Adrenal gland (tissue), 12 donors: ENCODE measurements around the gene NOCT. TPM values are rescaled to one million over a fixed set of nuclear protein-coding genes. Genes with fewer than 3 reads are reported as not detected.
"Not testable (repeated sequence)": the region's sequence is repeated elsewhere in the genome, so short reads cannot be mapped to it uniquely, and the experiment has no call there.

Source experiments
- DNase-seq, 7 donors: peaks; one replicate each; pipeline ENCODE4 v3.0.0-alpha.2; 2019 to 2020
- H3K27ac ChIP-seq, 5 donors: fragments of 200-600 bp; sonication (generic) in 4 of 5; 1 replicate in 3 of 5; 2 replicates in 2 of 5; pipeline versions ENCODE4 v1.5.1 to v1.8.0; 2016 to 2020; ENCODE audit warnings: mild to moderate bottlenecking in 1 of 5
- H3K27me3 ChIP-seq: fragments of 200-600 bp; 2 replicates; pipeline ENCODE4 v1.8.0; 2021
- H3K36me3 ChIP-seq, 2 donors: fragments of 200-600 bp; replicated peaks in 1 of 2; 1 replicate in 1 of 2; 2 replicates in 1 of 2; pipeline versions ENCODE4 v1.5.1 to v1.8.0; 2018 to 2022
- H3K4me1 ChIP-seq, 2 donors: fragments of 200-600 bp; replicated peaks in 1 of 2; 1 replicate in 1 of 2; 2 replicates in 1 of 2; pipeline versions ENCODE4 v1.5.1 to v1.8.0; 2018 to 2021
- H3K4me3 ChIP-seq, 4 donors: fragments of 200-600 bp; sonication (generic) in 3 of 4; one replicate each; pipeline ENCODE4 v1.5.1; 2016 to 2018
- H3K9me3 ChIP-seq, 3 donors: fragments of 200-600 bp; sonication (generic) in 1 of 3; replicated peaks in 1 of 3; 1 replicate in 2 of 3; 2 replicates in 1 of 3; pipeline versions ENCODE4 v1.5.1 to v1.8.0; 2016 to 2021
- POLR2A ChIP-seq, 2 donors: fragments of 450-650 bp; IDR thresholded peaks; one replicate each; pipeline ENCODE4 v1.6.1; 2017; ENCODE audit warnings: antibody characterized with exemption in 2 of 2, mild to moderate bottlenecking in 2 of 2, moderate library complexity in 1 of 2
- WGBS, 4 donors: extraction: QIAGEN DNeasy Blood & Tissue Kit in 2 of 4; methylation state at CpG; one replicate each; pipeline versions ENCODE4 v1.1.5 to v1.1.7; 2013 to 2017; 5-methylcytosine and 5-hydroxymethylcytosine counted together
- intact Hi-C, 2 donors: fragments of 100-400 bp; cut with DNase I; formaldehyde crosslinking; loops; one replicate each; pipeline versions ENCODE4 v1.14.1 to v1.15.0; 2022 to 2023
- polyA plus RNA-seq, 3 donors: library from polyadenylated mRNA; stranded (reverse); fragments of 200-250 nt in 2 of 3; fragments of 350-450 nt in 1 of 3; fragmentation: Illumina TruSeq in 1 of 3; extraction: RNeasy Lipid Tissue Mini Kit (QIAGEN cat#74804) in 1 of 3; gene quantifications; one replicate each; pipeline ENCODE4 v1.2.3, GENCODE V29; 2013 to 2014
- total RNA-seq, 9 donors: library from RNA; depleted of rRNA in 4 of 9; stranded (reverse); fragments of >200 nt in 4 of 9; fragments of 120-200 nt in 1 of 9; fragmentation: NEBNext Ultra II Directional in 1 of 9; extraction: Animal tissue kit (Norgen Biotek cat#: 25700) in 1 of 9; gene quantifications; one replicate each; pipeline versions ENCODE4 v1.1.0 to v1.2.4, GENCODE V29; 2013 to 2023
- TF ChIP-seq, protein P1 (sequence below), 6 experiments: fragments of 450-650 bp in 4 of 6; fragments of 200-600 bp in 2 of 6; sonication (generic) in 1 of 6; IDR thresholded peaks; 1 replicate in 5 of 6; 2 replicates in 1 of 6; pipeline versions ENCODE4 v1.5.1 to v1.8.0; 2016 to 2021; ENCODE audit warnings: antibody characterized with exemption in 6 of 6, mild to moderate bottlenecking in 2 of 6, moderate library complexity in 1 of 6
- donor health status: healthy with polysubstance abuse.
- donor health status: Bipolar disorder and iron deficiency.
- donor health status: DM: yes; HTN: yes; CAD: no.
- donor health status: DM: no; HTN: no; CAD: no.
- donor health status: DM: no; HTN: no; CAD: no.
- donor health status: DM: yes; HTN: yes; CAD: no.

NOCT gene
- total and polyA plus RNA-seq, 12 donors, result 1.2 to 17.0 (median 6.4) TPM

DNA sequence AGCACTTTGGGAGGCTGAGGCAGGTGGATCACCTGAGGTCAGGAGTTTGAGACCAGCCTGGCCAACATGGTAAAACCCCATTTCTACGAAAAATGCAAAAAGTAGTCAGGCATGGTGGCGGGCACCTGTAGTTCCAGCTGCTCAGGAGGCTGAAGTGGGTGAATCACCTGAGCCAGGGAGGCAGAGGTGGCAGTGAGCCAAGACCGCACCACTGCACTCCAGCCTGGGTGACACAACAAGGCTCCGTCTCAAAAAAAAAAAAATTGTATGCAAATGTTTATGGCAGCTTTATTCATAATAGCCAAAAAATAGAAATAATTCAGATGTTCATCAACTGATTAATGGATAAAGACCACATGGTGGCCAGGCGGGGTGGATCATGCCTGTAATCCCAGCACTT is 9.8 kb upstream of the NOCT start:
- intact Hi-C loops, result no loop called here

DNA sequence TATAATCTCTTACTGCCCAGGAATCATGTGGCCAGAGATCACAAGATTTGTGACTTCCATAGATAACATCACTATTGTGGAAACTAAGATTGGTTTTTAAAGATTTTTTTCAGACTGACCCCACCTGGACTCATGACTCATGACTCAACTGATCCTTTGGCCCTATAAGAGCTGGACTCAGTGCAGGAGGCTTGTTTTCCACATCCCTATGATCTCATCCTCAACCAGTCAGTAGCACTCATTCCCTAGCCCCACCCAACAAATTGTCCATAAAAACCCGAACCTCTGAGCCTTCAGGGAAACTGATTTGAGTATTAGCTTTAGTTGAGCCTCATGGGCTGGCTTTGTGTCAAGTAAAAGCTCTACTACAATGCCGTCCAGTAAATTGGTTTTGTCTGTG is 7.9 kb upstream of the NOCT start:
- Histone ChIP-seq H3K27ac (no peak overlapping the region), H3K4me1 (no peaks in the 10 kb centered on the region), H3K27me3 (no peaks in the 10 kb centered on the region), H3K4me3 (no peak overlapping the region), H3K36me3 (no peaks in the 10 kb centered on the region), H3K9me3 (no peaks in the 10 kb centered on the region)
- WGBS, 4 donors, result 91 to 100% (median 95%) methylated on average over 2 of the region's 2 CpGs
- peak in 1 of 7 donors; percentile 7 for DNase-seq
- TF ChIP-seq, protein P1, sequence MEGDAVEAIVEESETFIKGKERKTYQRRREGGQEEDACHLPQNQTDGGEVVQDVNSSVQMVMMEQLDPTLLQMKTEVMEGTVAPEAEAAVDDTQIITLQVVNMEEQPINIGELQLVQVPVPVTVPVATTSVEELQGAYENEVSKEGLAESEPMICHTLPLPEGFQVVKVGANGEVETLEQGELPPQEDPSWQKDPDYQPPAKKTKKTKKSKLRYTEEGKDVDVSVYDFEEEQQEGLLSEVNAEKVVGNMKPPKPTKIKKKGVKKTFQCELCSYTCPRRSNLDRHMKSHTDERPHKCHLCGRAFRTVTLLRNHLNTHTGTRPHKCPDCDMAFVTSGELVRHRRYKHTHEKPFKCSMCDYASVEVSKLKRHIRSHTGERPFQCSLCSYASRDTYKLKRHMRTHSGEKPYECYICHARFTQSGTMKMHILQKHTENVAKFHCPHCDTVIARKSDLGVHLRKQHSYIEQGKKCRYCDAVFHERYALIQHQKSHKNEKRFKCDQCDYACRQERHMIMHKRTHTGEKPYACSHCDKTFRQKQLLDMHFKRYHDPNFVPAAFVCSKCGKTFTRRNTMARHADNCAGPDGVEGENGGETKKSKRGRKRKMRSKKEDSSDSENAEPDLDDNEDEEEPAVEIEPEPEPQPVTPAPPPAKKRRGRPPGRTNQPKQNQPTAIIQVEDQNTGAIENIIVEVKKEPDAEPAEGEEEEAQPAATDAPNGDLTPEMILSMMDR (IDR thresholded peaks at IDR 0.05), result no peak
- TF ChIP-seq POLR2A (IDR thresholded peaks at IDR 0.05), result no peak
- intact Hi-C loops, result no loop called here

More for the DNA sequence above, 9.8 kb upstream of the NOCT start:
- Histone ChIP-seq H3K36me3 (no peaks in the 10 kb centered on the region), H3K4me1 (no peaks in the 10 kb centered on the region), H3K27ac (no peak overlapping the region), H3K9me3 (no peaks in the 10 kb centered on the region), H3K4me3 (no peak overlapping the region), H3K27me3 (no peaks in the 10 kb centered on the region)
- peak in 1 of 7 donors; percentile 48 for DNase-seq
- WGBS, 4 donors, result 82 to 88% (median 84%) methylated on average over 5 of the region's 5 CpGs
- TF ChIP-seq POLR2A (IDR thresholded peaks at IDR 0.05), result no peak
- TF ChIP-seq, protein P1 (IDR thresholded peaks at IDR 0.05), result no peak

DNA sequence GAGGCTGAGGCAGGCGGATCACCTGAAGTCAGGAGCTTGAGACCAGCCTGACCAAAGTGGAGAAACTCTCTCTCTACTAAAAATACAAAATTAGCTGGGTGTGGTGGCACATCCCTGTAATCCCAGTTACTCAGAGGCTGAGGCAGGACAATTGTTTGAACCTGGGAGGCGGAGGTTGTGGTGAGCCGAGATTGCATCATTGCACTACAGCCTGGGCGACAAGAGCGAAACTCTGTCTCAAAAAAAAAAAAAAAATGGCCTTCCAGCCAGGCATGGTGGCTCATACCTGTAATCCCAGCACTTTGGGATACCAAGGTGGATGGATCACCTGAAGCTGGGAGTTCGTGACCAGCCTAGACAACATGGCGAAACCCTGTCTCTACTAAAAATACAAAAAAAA is 7.3 kb upstream of the NOCT start:
- H3K27me3 ChIP-seq, H3K9me3 ChIP-seq, intact Hi-C loops, H3K4me3 ChIP-seq, H3K27ac ChIP-seq, H3K4me1 ChIP-seq, H3K36me3 ChIP-seq: not testable (repeated sequence)
- DNase-seq, result peak in 1 of 7 donors; percentile 7
- WGBS, 4 donors, result 91 to 95% (median 94%) methylated on average over 7 of the region's 7 CpGs

DNA sequence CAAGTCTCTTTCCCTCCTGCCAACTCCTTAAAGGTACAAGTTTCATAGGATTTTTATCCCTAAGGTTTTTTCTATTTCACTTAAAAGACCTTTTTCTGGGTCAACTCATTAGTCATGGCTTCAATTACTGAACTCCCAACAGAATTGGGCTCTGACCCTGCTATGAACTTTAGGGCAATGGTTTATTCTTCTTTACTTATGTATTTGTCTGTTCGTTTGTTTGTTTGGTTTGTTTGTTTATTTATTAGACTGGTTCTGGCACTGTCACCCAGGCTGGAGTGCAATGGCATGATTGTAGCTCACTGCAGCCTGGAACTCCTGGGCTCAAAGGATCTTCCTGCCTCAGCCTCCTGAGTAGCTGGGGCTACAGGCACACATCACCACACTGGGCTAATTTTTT is 5.9 kb upstream of the NOCT start:
- intact Hi-C loops, result no loop called here

More for the DNA sequence above, 5.9 kb upstream of the NOCT start:
- H3K4me3 ChIP-seq, result no peak overlapping the region
- no peak overlapping the region for H3K27ac ChIP-seq
- peaks cover 12 to 14% of the 10 kb centered on the region in 2 donors for H3K4me1 ChIP-seq
- DNase-seq, result no peak
- no peaks in the 10 kb centered on the region for H3K36me3 ChIP-seq
- no peaks in the 10 kb centered on the region for H3K9me3 ChIP-seq
- TF ChIP-seq, protein P1 (IDR thresholded peaks at IDR 0.05), result no peak
- no peak for TF ChIP-seq POLR2A (IDR thresholded peaks at IDR 0.05)
- no peaks in the 10 kb centered on the region for H3K27me3 ChIP-seq
- WGBS, 4 donors, result 17 to 31% (median 29%) methylated on average over 1 of the region's 1 CpG
